Activated naive CD4-positive, alpha-beta T cell treated with Interleukin-2 at 50 U/mL for 16 hours (primary cell): ENCODE results near the gene ANKRD2.
A peak's percentile ranks its signal among the peaks of the same experiment; 100 is the strongest.
"Not testable (repeated sequence)": the region's sequence is repeated elsewhere in the genome, so short reads cannot be mapped to it uniquely, and the experiment has no call there.

ENCODE experiments used
- DNase-seq: peaks from one replicate; pipeline ENCODE4 v3.0.0-alpha.2; 2020

ANKRD2 gene

GRCh38 chr10:97572214-97572989, at the start of gene ANKRD2:
Gene ANKRD2, plus strand, starts transcription at chr10:97572779. Its CDS starts 10 bp downstream, at chr10:97572789.
- DNase-seq, result peak; percentile 46

- no peak for DNase-seq
These were observed 49.6 kb upstream of the ANKRD2 start for GRCh38 chr10:97522937-97523336.

GRCh38 chr10:97525086-97525485, 47.5 kb upstream of the ANKRD2 start:
- DNase-seq, result no peak

- no peak for DNase-seq
These were observed 46.9 kb upstream of the ANKRD2 start for GRCh38 chr10:97525683-97526110.

GRCh38 chr10:97528876-97529275, 43.7 kb upstream of the ANKRD2 start:
- not testable (repeated sequence) for DNase-seq

GRCh38 chr10:97529685-97530465, 42.7 kb upstream of the ANKRD2 start:
- DNase-seq, result no peak

- no peak for DNase-seq
These were observed 41.1 kb upstream of the ANKRD2 start for GRCh38 chr10:97531401-97531986.

- no peak for DNase-seq
These were observed 39.5 kb upstream of the ANKRD2 start for GRCh38 chr10:97532935-97533671.

- DNase-seq, result no peak
These were observed 38.7 kb upstream of the ANKRD2 start for GRCh38 chr10:97533888-97534287.

GRCh38 chr10:97534746-97535367, 37.7 kb upstream of the ANKRD2 start:
- peak; percentile 31 for DNase-seq

- DNase-seq, result no peak
These were observed 35.3 kb upstream of the ANKRD2 start for GRCh38 chr10:97537186-97537869.

- DNase-seq, result no peak
These were observed 34.2 kb upstream of the ANKRD2 start for GRCh38 chr10:97538411-97538810.

GRCh38 chr10:97538839-97539238, 33.7 kb upstream of the ANKRD2 start:
- no peak for DNase-seq

- DNase-seq, result no peak
These were observed 32.9 kb upstream of the ANKRD2 start for GRCh38 chr10:97539523-97540200.

GRCh38 chr10:97540669-97541500, 31.7 kb upstream of the ANKRD2 start:
- DNase-seq, result no peak

GRCh38 chr10:97542169-97543024, 30.2 kb upstream of the ANKRD2 start:
- DNase-seq, result peak; percentile 41

GRCh38 chr10:97543025-97543546, 29.5 kb upstream of the ANKRD2 start:
- peak; percentile 59 for DNase-seq

- no peak for DNase-seq
These were observed 25.9 kb upstream of the ANKRD2 start for GRCh38 chr10:97546456-97547270.
